Activated B cell treated with CpG ODN at 0.5 μM for 24 hours (primary cell): ENCODE results near the gene NKIRAS2. TPM values are rescaled to one million over a fixed set of nuclear protein-coding genes. Genes with fewer than 3 reads are reported as not detected.

Source experiments
- ATAC-seq: fragments of 200-7000 bp; cut with Tn5 transposase; one replicate; pipeline ENCODE4 v1.10.0; 2021; ENCODE audit warnings: low read depth, mild to moderate bottlenecking, moderate library complexity
- CTCF ChIA-PET: fragments of 350-600 bp; sonication (Branson Sonifier 250); formaldehyde crosslinking; loops from one replicate; lab custom pipeline; 2021; ENCODE audit warnings: antibody characterized with exemption; lab: Charles Lee
- POLR2A ChIA-PET: fragments of 350-600 bp; sonication (Branson Sonifier 250); formaldehyde crosslinking; loops from one replicate; lab custom pipeline; 2021; ENCODE audit warnings: antibody characterized with exemption; lab: Charles Lee
- DNase-seq: peaks from one replicate; pipeline ENCODE4 v3.0.0; 2022
- H3K27ac Mint-ChIP-seq: one replicate; pipeline ENCODE4 v1.8.0; 2020; ENCODE audit warnings: mixed read lengths
- H3K27me3 Mint-ChIP-seq: one replicate; pipeline ENCODE4 v1.8.0; 2021; ENCODE audit warnings: mixed read lengths
- H3K36me3 Mint-ChIP-seq: one replicate; pipeline ENCODE4 v1.8.0; 2021; ENCODE audit warnings: low read depth, mixed read lengths
- H3K4me1 Mint-ChIP-seq: one replicate; pipeline ENCODE4 v1.8.0; 2021; ENCODE audit warnings: mixed read lengths
- H3K4me3 Mint-ChIP-seq: one replicate; pipeline ENCODE4 v1.8.0; 2020; ENCODE audit warnings: mild to moderate bottlenecking, mixed read lengths
- H3K9me3 Mint-ChIP-seq: one replicate; pipeline ENCODE4 v1.8.0; 2020; ENCODE audit warnings: mixed read lengths
- intact Hi-C: fragments of 100-400 bp; cut with micrococcal nuclease; formaldehyde crosslinking; loops from one replicate; pipeline ENCODE4 v1.15.1; 2024
- total RNA-seq: library from RNA; stranded (reverse); gene quantifications from 2 replicates; pipeline ENCODE4 v1.2.3, GENCODE V29; 2022
- TF ChIP-seq, protein P1 (sequence below): fragments of 200-600 bp; IDR thresholded peaks from one replicate; pipeline ENCODE4 v1.8.0; 2022; ENCODE audit warnings: antibody characterized with exemption, mild to moderate bottlenecking

Gene NKIRAS2
- total RNA-seq, 1 donor from 2014 or later: 23.9 TPM

DNA sequence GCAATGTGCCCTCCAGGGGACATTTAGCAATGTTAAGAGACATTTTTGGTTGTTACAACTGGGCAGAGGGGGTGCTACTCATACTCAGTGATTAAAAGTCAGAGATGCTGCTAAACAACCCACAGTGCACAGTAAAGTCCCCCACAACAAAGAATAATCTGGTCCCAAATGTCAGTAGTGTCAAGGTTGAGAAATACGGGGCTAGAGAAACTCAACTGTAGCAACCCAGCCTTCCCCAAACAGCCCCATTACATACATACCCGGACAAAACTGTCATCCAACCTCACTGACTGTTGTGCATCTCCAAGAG, 23.1 kb upstream of the NKIRAS2 start:
- no peak for DNase-seq
- peak overlapping the region; percentile 4 for H3K4me3 Mint-ChIP-seq
- intact Hi-C loops: loop anchor here (1.0 kb wide), 1 partner anchor 20 kb away; the partner anchor contains the start of gene DNAJC7
- no peaks in the 10 kb centered on the region for H3K9me3 Mint-ChIP-seq
- CTCF ChIA-PET: no interaction called here
- TF ChIP-seq, protein P1, sequence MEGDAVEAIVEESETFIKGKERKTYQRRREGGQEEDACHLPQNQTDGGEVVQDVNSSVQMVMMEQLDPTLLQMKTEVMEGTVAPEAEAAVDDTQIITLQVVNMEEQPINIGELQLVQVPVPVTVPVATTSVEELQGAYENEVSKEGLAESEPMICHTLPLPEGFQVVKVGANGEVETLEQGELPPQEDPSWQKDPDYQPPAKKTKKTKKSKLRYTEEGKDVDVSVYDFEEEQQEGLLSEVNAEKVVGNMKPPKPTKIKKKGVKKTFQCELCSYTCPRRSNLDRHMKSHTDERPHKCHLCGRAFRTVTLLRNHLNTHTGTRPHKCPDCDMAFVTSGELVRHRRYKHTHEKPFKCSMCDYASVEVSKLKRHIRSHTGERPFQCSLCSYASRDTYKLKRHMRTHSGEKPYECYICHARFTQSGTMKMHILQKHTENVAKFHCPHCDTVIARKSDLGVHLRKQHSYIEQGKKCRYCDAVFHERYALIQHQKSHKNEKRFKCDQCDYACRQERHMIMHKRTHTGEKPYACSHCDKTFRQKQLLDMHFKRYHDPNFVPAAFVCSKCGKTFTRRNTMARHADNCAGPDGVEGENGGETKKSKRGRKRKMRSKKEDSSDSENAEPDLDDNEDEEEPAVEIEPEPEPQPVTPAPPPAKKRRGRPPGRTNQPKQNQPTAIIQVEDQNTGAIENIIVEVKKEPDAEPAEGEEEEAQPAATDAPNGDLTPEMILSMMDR: no peak
- ATAC-seq: no peak
- no peaks in the 10 kb centered on the region for H3K27me3 Mint-ChIP-seq
- H3K27ac Mint-ChIP-seq: peak overlapping the region; percentile 94
- H3K4me1 Mint-ChIP-seq: peaks cover 26% of the 10 kb centered on the region
- POLR2A ChIA-PET: interaction anchor here (0.9 to 2.0 kb wide), 4 partner anchors 20 to 308 kb away, joined by 4 to 9 read pairs (median 6); partner anchors contain the start of genes CNP, DNAJC7 and EIF1
- H3K36me3 Mint-ChIP-seq: peaks cover 86% of the 10 kb centered on the region

DNA sequence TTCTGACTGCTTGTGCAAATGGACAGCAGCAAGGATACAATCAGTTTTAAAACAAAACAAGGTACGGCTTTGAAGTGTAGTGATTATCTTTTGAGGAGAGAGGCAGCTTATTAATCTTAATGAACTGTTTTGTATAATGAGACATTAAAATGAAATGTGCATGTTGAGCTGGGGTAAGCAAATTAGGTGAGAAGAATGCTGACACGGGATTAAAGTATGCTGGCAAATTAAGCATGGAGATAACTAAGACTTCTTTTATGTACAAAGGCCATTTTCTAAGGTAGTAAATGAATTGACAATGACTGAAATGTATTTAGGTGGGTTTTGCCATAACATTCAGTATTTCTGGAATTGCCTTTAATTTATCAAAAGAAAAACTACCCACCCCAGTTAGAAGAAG, 21.4 kb upstream of the NKIRAS2 start:
- DNase-seq (no peak), ATAC-seq (no peak)
- no peak overlapping the region for H3K4me3 Mint-ChIP-seq
- no peaks in the 10 kb centered on the region for H3K27me3 Mint-ChIP-seq
- peaks cover 30% of the 10 kb centered on the region for H3K4me1 Mint-ChIP-seq
- H3K9me3 Mint-ChIP-seq: no peaks in the 10 kb centered on the region
- intact Hi-C loops: no loop called here
- TF ChIP-seq, protein P1: no peak
- ChIA-PET POLR2A (interaction anchor here (0.5 to 1.2 kb wide), 2 partner anchors 14 to 62 kb away, joined by 3 to 5 read pairs; no protein-coding TSS in a partner anchor), CTCF (no interaction called here)
- no peak overlapping the region for H3K27ac Mint-ChIP-seq
- H3K36me3 Mint-ChIP-seq: peaks cover 87% of the 10 kb centered on the region

DNA sequence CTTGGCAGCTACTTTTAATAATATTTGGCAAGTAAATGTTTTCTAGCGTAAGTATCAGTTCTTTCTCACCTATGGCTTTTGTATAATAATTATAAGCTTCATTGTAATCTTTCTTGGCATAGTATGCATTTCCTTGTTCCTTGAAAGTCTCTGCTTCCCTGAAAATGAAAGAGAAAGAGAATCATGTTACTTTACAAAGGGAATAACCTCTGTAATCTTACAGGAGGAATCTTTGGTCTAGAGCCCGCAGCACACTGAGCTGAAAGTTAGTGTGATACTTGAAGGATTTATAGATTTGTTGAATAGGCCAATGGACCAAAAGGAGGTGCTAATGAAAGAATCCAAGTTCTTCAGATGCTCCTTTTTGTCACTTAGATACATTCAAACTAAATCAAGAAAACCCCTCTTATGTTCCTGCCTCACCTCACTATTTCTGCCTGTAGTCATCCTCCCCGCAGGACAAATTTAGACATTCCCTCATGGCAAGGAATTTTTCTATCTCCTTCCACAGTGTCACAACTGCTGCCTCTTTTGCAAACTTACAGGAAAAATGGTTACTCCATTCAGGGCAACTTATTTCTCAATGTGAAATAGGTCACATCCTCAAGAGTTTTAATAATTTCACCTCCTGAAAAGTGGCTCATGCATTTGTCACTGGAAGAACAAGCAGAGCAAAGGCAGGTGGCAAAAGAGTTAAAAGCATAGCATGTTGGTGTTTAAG, 19.3 kb upstream of the NKIRAS2 start:
- POLR2A ChIA-PET: interaction anchor here (0.5 to 0.7 kb wide), 2 partner anchors 15 to 111 kb away, joined by 3 to 6 read pairs; no protein-coding TSS in a partner anchor
- H3K27ac Mint-ChIP-seq: no peak overlapping the region

DNA sequence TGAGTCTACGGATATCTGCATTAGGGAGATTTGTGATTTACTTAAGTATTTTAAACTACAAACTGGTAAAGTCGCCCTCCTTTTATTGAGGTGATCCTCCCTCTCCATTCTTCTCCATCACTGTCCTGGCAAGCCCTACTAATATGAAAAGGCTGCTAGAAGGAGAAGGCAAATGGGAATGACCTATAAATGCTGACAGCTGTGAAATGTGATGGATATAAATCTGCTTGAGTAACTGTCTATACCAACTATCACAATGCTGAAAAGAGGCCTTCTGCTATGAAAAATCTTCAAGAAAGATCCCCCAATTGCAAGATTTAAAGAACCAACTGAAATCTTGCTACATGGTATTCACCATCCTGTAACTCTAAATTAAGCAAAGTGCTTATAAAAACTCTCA, 18.2 kb upstream of the NKIRAS2 start:
- Mint-ChIP-seq H3K4me3 (no peak overlapping the region), H3K27ac (no peak overlapping the region), H3K9me3 (no peaks in the 10 kb centered on the region), H3K27me3 (no peaks in the 10 kb centered on the region), H3K36me3 (peaks cover 61% of the 10 kb centered on the region), H3K4me1 (peaks cover 18% of the 10 kb centered on the region)
- intact Hi-C loops: no loop called here
- TF ChIP-seq, protein P1: no peak
- DNase-seq (no peak), ATAC-seq (no peak)
- CTCF ChIA-PET: no interaction called here
- POLR2A ChIA-PET: interaction anchor here (1.2 to 1.3 kb wide), 2 partner anchors 15 to 134 kb away, joined by 3 read pairs; partner anchors contain the start of gene DNAJC7

More for the DNA sequence above, 19.3 kb upstream of the NKIRAS2 start:
- Mint-ChIP-seq H3K27me3 (no peaks in the 10 kb centered on the region), H3K4me1 (peaks cover 29% of the 10 kb centered on the region), H3K4me3 (no peak overlapping the region), H3K9me3 (no peaks in the 10 kb centered on the region), H3K36me3 (peaks cover 73% of the 10 kb centered on the region)
- no peak for DNase-seq
- ATAC-seq: no peak
- TF ChIP-seq, protein P1: no peak
- CTCF ChIA-PET: no interaction called here
- intact Hi-C loops: no loop called here

DNA sequence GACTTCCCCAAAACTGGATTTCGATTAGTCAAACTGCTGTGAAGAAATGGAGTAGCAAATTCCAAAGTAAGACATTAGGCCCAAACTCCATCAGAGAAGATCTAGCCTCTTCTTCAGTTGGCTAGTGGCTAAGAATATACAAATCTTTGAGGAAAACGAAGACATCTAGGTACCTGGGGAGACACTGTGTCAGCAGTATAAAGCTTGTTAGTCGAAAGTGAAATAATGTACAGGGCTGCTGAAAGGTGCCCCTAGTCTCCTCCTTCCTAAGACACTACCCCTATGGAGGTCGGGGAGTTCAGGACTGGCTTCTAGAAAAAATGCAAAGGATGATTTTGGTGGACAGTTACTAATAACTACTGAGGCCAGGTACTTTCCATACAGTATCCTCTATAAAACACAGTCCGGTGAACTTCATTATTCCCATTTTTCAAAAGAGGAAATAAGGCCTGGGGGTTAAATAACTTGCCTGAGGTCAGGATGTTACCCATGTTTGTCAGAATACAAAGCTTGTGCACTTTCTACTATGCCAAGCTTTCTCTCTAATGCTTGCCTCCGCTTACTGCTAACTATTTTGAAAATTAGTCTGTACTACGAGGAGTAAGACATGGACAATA, 17.6 kb upstream of the NKIRAS2 start:
- TF ChIP-seq, protein P1: no peak
- CTCF ChIA-PET: interaction anchor here (1.3 kb wide), 1 partner anchor 18 kb away, joined by 3 read pairs; the partner anchor contains the start of gene NKIRAS2
- ATAC-seq (no peak), DNase-seq (no peak)
- intact Hi-C loops: no loop called here
- H3K9me3 Mint-ChIP-seq: no peaks in the 10 kb centered on the region
- POLR2A ChIA-PET: interaction anchor here (0.9 to 1.3 kb wide), 3 partner anchors 15 to 134 kb away, joined by 3 read pairs; partner anchors contain the start of gene DNAJC7
- H3K27me3 Mint-ChIP-seq: no peaks in the 10 kb centered on the region
- peaks cover 60% of the 10 kb centered on the region for H3K36me3 Mint-ChIP-seq
- H3K4me1 Mint-ChIP-seq: peaks cover 16% of the 10 kb centered on the region
- H3K4me3 Mint-ChIP-seq: no peak overlapping the region
- H3K27ac Mint-ChIP-seq: no peak overlapping the region
